Activated T-cell treated with anti-CD3 and anti-CD28 coated beads, Interleukin-2, amount 50 U/mL, for 72 hours (primary cell): ENCODE measurements around the gene HMGN4. TPM values are rescaled to one million over a fixed set of nuclear protein-coding genes. Genes with fewer than 3 reads are reported as not detected.
A peak's percentile ranks its signal among the peaks of the same experiment; 100 is the strongest.
"Not testable (repeated sequence)": the region's sequence is repeated elsewhere in the genome, so short reads cannot be mapped to it uniquely, and the experiment has no call there.

Experiments used
- ATAC-seq, 2 donors: fragments of 150-1000 bp; cut with Tn5 transposase; replicated peaks in 1 of 2; 2 replicates each; pipeline ENCODE4 v1.10.0; 2021; ENCODE audit warnings: moderate library complexity in 2 of 2, mild to moderate bottlenecking in 1 of 2
- DNase-seq, 2 donors: peaks; one replicate each; pipeline ENCODE4 v3.0.0; 2021 to 2022; ENCODE audit warnings: mixed read lengths in 1 of 2
- H3K27ac Mint-ChIP-seq: one replicate; pipeline ENCODE4 v1.8.0; 2022; ENCODE audit warnings: mild to moderate bottlenecking, moderate library complexity, mixed read lengths
- H3K27me3 Mint-ChIP-seq: one replicate; pipeline ENCODE4 v1.8.0; 2022; ENCODE audit warnings: low read depth, mixed read lengths
- H3K36me3 Mint-ChIP-seq, 2 donors: one replicate each; pipeline ENCODE4 v1.8.0; 2022; ENCODE audit warnings: mixed read lengths in 2 of 2, mild to moderate bottlenecking in 1 of 2; ENCODE audit not compliant: insufficient read depth in 2 of 2
- H3K4me1 Mint-ChIP-seq: one replicate; pipeline ENCODE4 v1.8.0; 2022; ENCODE audit warnings: low read depth, mixed read lengths
- H3K4me3 Mint-ChIP-seq, 2 donors: one replicate each; pipeline ENCODE4 v1.8.0; 2022; ENCODE audit warnings: mild to moderate bottlenecking in 2 of 2, mixed read lengths in 2 of 2, moderate library complexity in 2 of 2
- H3K9me3 Mint-ChIP-seq, 2 donors: one replicate each; pipeline ENCODE4 v1.8.0; 2022; ENCODE audit warnings: mixed read lengths in 2 of 2
- total RNA-seq, 2 donors: library from RNA; stranded (reverse); gene quantifications; one replicate each; pipeline ENCODE4 v1.2.3, GENCODE V29; 2022

The HMGN4 gene
- total RNA-seq = 10 to 100 TPM; 84.7 to 90.9 TPM

- Mint-ChIP-seq H3K4me1 (peaks cover 73% of the 10 kb centered on the region), H3K27me3 (no peaks in the 10 kb centered on the region), H3K4me3 (peak within 1 kb of the TSS; percentile 85 to 99), H3K27ac (peak within 1 kb of the TSS; percentile 97), H3K9me3 (no peaks in the 10 kb centered on the region), H3K36me3 (peaks cover 11 to 15% of the 10 kb centered on the region in 2 donors)
- DNase-seq (peak; percentile 76 to 81), ATAC-seq (peak; percentile 69 to 71)
These were observed at the start of gene HMGN4 for GRCh38 chr6:26537846-26538571. Gene HMGN4, plus strand, starts transcription at chr6:26538366. Its CDS starts 6,841 bp downstream, at chr6:26545207.

- ATAC-seq (peak in 1 of 2 donors; percentile 75), DNase-seq (no peak)
- Mint-ChIP-seq H3K36me3 (peaks cover 3 to 7% of the 10 kb centered on the region in 2 donors), H3K27ac (peak overlapping the region; percentile 22), H3K9me3 (peaks cover 2 to 8% of the 10 kb centered on the region in 2 donors), H3K27me3 (no peaks in the 10 kb centered on the region), H3K4me1 (peaks cover 26% of the 10 kb centered on the region), H3K4me3 (peak overlapping the region in 1 of 2 donors; percentile 49)
These were observed 47.9 kb upstream of the HMGN4 start for GRCh38 chr6:26489996-26490964.

GRCh38 chr6:26491604-26492003 lies 46.6 kb upstream of the HMGN4 start:
- Mint-ChIP-seq H3K27ac (no peak overlapping the region), H3K27me3 (no peaks in the 10 kb centered on the region), H3K36me3 (peaks cover 3 to 5% of the 10 kb centered on the region in 2 donors), H3K9me3 (peaks cover 2 to 8% of the 10 kb centered on the region in 2 donors), H3K4me1 (peaks cover 26% of the 10 kb centered on the region), H3K4me3 (no peak overlapping the region)
- ATAC-seq (no peak), DNase-seq (no peak)

- DNase-seq = no peak
- no peak overlapping the region for H3K27ac Mint-ChIP-seq
- peak; percentile 68 to 78 for ATAC-seq
- H3K9me3 Mint-ChIP-seq = no peaks in the 10 kb centered on the region
- no peak overlapping the region for H3K4me3 Mint-ChIP-seq
- H3K27me3 Mint-ChIP-seq = no peaks in the 10 kb centered on the region
- H3K4me1 Mint-ChIP-seq = peaks cover 26% of the 10 kb centered on the region
- H3K36me3 Mint-ChIP-seq = peaks cover 0 to 3% of the 10 kb centered on the region in 2 donors
These were observed 44.9 kb upstream of the HMGN4 start for GRCh38 chr6:26493258-26493657.

GRCh38 chr6:26494117-26494516 lies 44.0 kb upstream of the HMGN4 start:
- H3K27me3 Mint-ChIP-seq = no peaks in the 10 kb centered on the region
- ATAC-seq (no peak), DNase-seq (no peak)
- H3K36me3 Mint-ChIP-seq = peaks cover 0 to under 1% of the 10 kb centered on the region in 2 donors
- H3K4me1 Mint-ChIP-seq = peaks cover 26% of the 10 kb centered on the region
- peak overlapping the region; percentile 45 for H3K27ac Mint-ChIP-seq
- peak overlapping the region; percentile 29 for H3K4me3 Mint-ChIP-seq
- no peaks in the 10 kb centered on the region for H3K9me3 Mint-ChIP-seq

- no peaks in the 10 kb centered on the region for H3K27me3 Mint-ChIP-seq
- H3K27ac Mint-ChIP-seq = no peak overlapping the region
- ATAC-seq (no peak), DNase-seq (no peak)
- no peaks in the 10 kb centered on the region for H3K9me3 Mint-ChIP-seq
- H3K36me3 Mint-ChIP-seq = peaks cover 0 to under 1% of the 10 kb centered on the region in 2 donors
- no peak overlapping the region for H3K4me3 Mint-ChIP-seq
- H3K4me1 Mint-ChIP-seq = peaks cover 26% of the 10 kb centered on the region
These were observed 42.9 kb upstream of the HMGN4 start for GRCh38 chr6:26495281-26495680.

- H3K27me3 Mint-ChIP-seq = peaks cover 15% of the 10 kb centered on the region
- peaks cover 2 to 3% of the 10 kb centered on the region in 2 donors for H3K36me3 Mint-ChIP-seq
- no peaks in the 10 kb centered on the region for H3K9me3 Mint-ChIP-seq
- ATAC-seq = no peak
- H3K4me3 Mint-ChIP-seq = no peak overlapping the region
- H3K27ac Mint-ChIP-seq = no peak overlapping the region
- peaks cover 31% of the 10 kb centered on the region for H3K4me1 Mint-ChIP-seq
- DNase-seq = no peak
These were observed 40.6 kb upstream of the HMGN4 start for GRCh38 chr6:26497610-26498009.

GRCh38 chr6:26500102-26500501 lies 38.1 kb upstream of the HMGN4 start, which contains the start of gene BTN1A1:
Gene BTN1A1, plus strand, starts transcription at chr6:26500303. Its CDS starts 984 bp downstream, at chr6:26501287.
- Mint-ChIP-seq H3K27me3 (peaks cover 35% of the 10 kb centered on the region), H3K36me3 (peaks cover 2 to 3% of the 10 kb centered on the region in 2 donors), H3K27ac (no peak within 1 kb of the TSS), H3K4me1 (peaks cover 11% of the 10 kb centered on the region), H3K4me3 (peak within 1 kb of the TSS; percentile 20 to 84), H3K9me3 (no peaks in the 10 kb centered on the region)
- ATAC-seq (no peak), DNase-seq (no peak)

GRCh38 chr6:26501482-26501986 lies 36.6 kb upstream of the HMGN4 start:
- peak overlapping the region; percentile 84 to 87 for H3K4me3 Mint-ChIP-seq
- H3K36me3 Mint-ChIP-seq = peaks cover 2 to 3% of the 10 kb centered on the region in 2 donors
- DNase-seq (peak; percentile 38 to 46), ATAC-seq (peak; percentile 80 to 81)
- no peaks in the 10 kb centered on the region for H3K9me3 Mint-ChIP-seq
- peaks cover 41% of the 10 kb centered on the region for H3K27me3 Mint-ChIP-seq
- H3K27ac Mint-ChIP-seq = no peak overlapping the region
- H3K4me1 Mint-ChIP-seq = peaks cover 11% of the 10 kb centered on the region

- no peak for ATAC-seq
These were observed 36.0 kb upstream of the HMGN4 start for GRCh38 chr6:26502165-26502564.

GRCh38 chr6:26502626-26503025 lies 35.5 kb upstream of the HMGN4 start:
- Mint-ChIP-seq H3K4me1 (peaks cover 11% of the 10 kb centered on the region), H3K36me3 (peaks cover 2 to 3% of the 10 kb centered on the region in 2 donors), H3K27me3 (peaks cover 42% of the 10 kb centered on the region), H3K4me3 (no peak overlapping the region), H3K27ac (no peak overlapping the region), H3K9me3 (no peaks in the 10 kb centered on the region)
- ATAC-seq = no peak
- no peak for DNase-seq

More at GRCh38 chr6:26502165-26502564, 36.0 kb upstream of the HMGN4 start:
- Mint-ChIP-seq H3K27me3 (peaks cover 42% of the 10 kb centered on the region), H3K9me3 (no peaks in the 10 kb centered on the region), H3K27ac (no peak overlapping the region), H3K36me3 (peaks cover 2 to 3% of the 10 kb centered on the region in 2 donors), H3K4me1 (peaks cover 11% of the 10 kb centered on the region), H3K4me3 (peak overlapping the region; percentile 84 to 87)
- DNase-seq = no peak

- Mint-ChIP-seq H3K9me3 (no peaks in the 10 kb centered on the region), H3K36me3 (no peaks in the 10 kb centered on the region), H3K27me3 (peaks cover 26% of the 10 kb centered on the region), H3K27ac (no peak overlapping the region), H3K4me1 (no peaks in the 10 kb centered on the region), H3K4me3 (no peak overlapping the region)
- ATAC-seq = no peak
- DNase-seq = no peak
These were observed 30.5 kb upstream of the HMGN4 start for GRCh38 chr6:26507658-26508057.

GRCh38 chr6:26511033-26511432 lies 27.1 kb upstream of the HMGN4 start:
- not testable (repeated sequence) for H3K27me3 Mint-ChIP-seq, H3K9me3 Mint-ChIP-seq, H3K27ac Mint-ChIP-seq, ATAC-seq, DNase-seq, H3K4me1 Mint-ChIP-seq, H3K36me3 Mint-ChIP-seq, H3K4me3 Mint-ChIP-seq
